ENCODE results near the gene RBM20. TPM values are rescaled to one million over a fixed set of nuclear protein-coding genes. Genes with fewer than 3 reads are reported as not detected.
A peak's percentile ranks its signal among the peaks of the same experiment; 100 is the strongest.

Gene RBM20
- total RNA-seq, 1 experiment from 2014 or later, result 0.10 TPM

- no peak for TF ChIP-seq CTCF (IDR thresholded peaks at IDR 0.05)
- no peak for TF ChIP-seq POLR2AphosphoS5 (IDR thresholded peaks at IDR 0.05; ENCODE audit: low read depth, low read length)
- TF ChIP-seq TCF7L2 (IDR thresholded peaks at IDR 0.05; ENCODE audit: low read depth, low read length), result no peak
- no peak for TF ChIP-seq REST (IDR thresholded peaks at IDR 0.05; ENCODE audit: insufficient read depth in 1 of 2, low read depth in 2 of 2, low read length in 1 of 2)
- no peak for TF ChIP-seq SIN3A (IDR thresholded peaks at IDR 0.05; ENCODE audit: borderline replicate concordance, insufficient read depth, low read depth, low read length)
- ChIA-PET POLR2A (interaction anchor here (0.7 kb wide), 1 partner anchor 36 kb away, joined by 5 read pairs; the partner anchor contains the start of gene RBM20), CTCF (interaction anchor here (1.1 kb wide), 1 partner anchor 301 kb away, joined by 3 read pairs; no protein-coding TSS in a partner anchor)
- H3K4me3 ChIP-seq (ENCODE audit: low read depth in 2 of 2, low read length in 2 of 2), result no peak overlapping the region
- no peak overlapping the region for H3K27ac ChIP-seq (ENCODE audit: low read length)
- ATAC-seq (no peak), DNase-seq (ENCODE audit: low read depth, low spot score) (no peak)
- no TSS peak for BruUV-seq (replicated peaks)
- H3K4me1 ChIP-seq (ENCODE audit: control insufficient read depth, insufficient read depth, low read length), result no peaks in the 10 kb centered on the region
- no peaks in the 10 kb centered on the region for H3K27me3 ChIP-seq (ENCODE audit: control insufficient read depth, insufficient read depth, low read length)
- intact Hi-C loops (cut with micrococcal nuclease; ENCODE audit: unreplicated experiment) (no loop called here), in situ Hi-C loops (cut with HindIII; ENCODE audit: low pct_unique_long_range_greater_than_20kb, low sequenced_read_pairs) (no loop called here)
- H3K36me3 ChIP-seq (ENCODE audit: control insufficient read depth, insufficient read depth, low read length), result peaks cover 29% of the 10 kb centered on the region
- H3K9me3 ChIP-seq (ENCODE audit: control insufficient read depth, insufficient read depth, low read depth, low read length), result no peaks in the 10 kb centered on the region
Measured at GRCh38 chr10:110608087-110608486, 36.0 kb upstream of the RBM20 start.

- in situ Hi-C loops (cut with HindIII; ENCODE audit: low pct_unique_long_range_greater_than_20kb, low sequenced_read_pairs) (no loop called here), intact Hi-C loops (cut with micrococcal nuclease; ENCODE audit: unreplicated experiment) (loop anchor here (2.0 to 10.0 kb wide), 3 partner anchors 71 to 283 kb away; no protein-coding TSS in a partner anchor)
- Histone ChIP-seq H3K27me3 (ENCODE audit: control insufficient read depth, insufficient read depth, low read length) (no peaks in the 10 kb centered on the region), H3K4me3 (ENCODE audit: low read depth in 2 of 2, low read length in 2 of 2) (no peak overlapping the region), H3K4me1 (ENCODE audit: control insufficient read depth, insufficient read depth, low read length) (no peaks in the 10 kb centered on the region), H3K27ac (ENCODE audit: low read length) (no peak overlapping the region), H3K9me3 (ENCODE audit: control insufficient read depth, insufficient read depth, low read depth, low read length) (no peaks in the 10 kb centered on the region), H3K36me3 (ENCODE audit: control insufficient read depth, insufficient read depth, low read length) (peaks cover 17% of the 10 kb centered on the region)
- DNase-seq (ENCODE audit: low read depth, low spot score) (no peak), ATAC-seq (peak; percentile 80)
- no TSS peak for BruUV-seq (replicated peaks)
- POLR2A ChIA-PET, result interaction anchor here (0.6 kb wide), 1 partner anchor 10 kb away, joined by 3 read pairs; no protein-coding TSS in a partner anchor
- CTCF ChIA-PET, result interaction anchor here (0.6 kb wide), 2 partner anchors 40 to 304 kb away, joined by 3 to 4 read pairs; no protein-coding TSS in a partner anchor
- TF ChIP-seq REST (IDR thresholded peaks at IDR 0.05; ENCODE audit: insufficient read depth in 1 of 2, low read depth in 2 of 2, low read length in 1 of 2), result no peak
- TF ChIP-seq SIN3A (IDR thresholded peaks at IDR 0.05; ENCODE audit: borderline replicate concordance, insufficient read depth, low read depth, low read length), result no peak
- TF ChIP-seq CTCF (IDR thresholded peaks at IDR 0.05), result no peak
- TF ChIP-seq TCF7L2 (IDR thresholded peaks at IDR 0.05; ENCODE audit: low read depth, low read length), result no peak
- no peak for TF ChIP-seq POLR2AphosphoS5 (IDR thresholded peaks at IDR 0.05; ENCODE audit: low read depth, low read length)
Measured at GRCh38 chr10:110609605-110610004, 34.5 kb upstream of the RBM20 start.

Measured in Panc1 (cell line).